Hepatocyte (in vitro differentiated cells): ENCODE measurements around the gene NXPE2. TPM values are rescaled to one million over a fixed set of nuclear protein-coding genes. Genes with fewer than 3 reads are reported as not detected.

Source experiments
- DNase-seq: peaks from one replicate; pipeline ENCODE4 v3.0.0-alpha.2; 2016; ENCODE audit warnings: low spot score
- H2AFZ ChIP-seq: fragments of 200-600 bp; sonication (generic); 2 replicates; pipeline ENCODE4 v1.6.0; 2016; ENCODE audit warnings: antibody characterized with exemption, mild to moderate bottlenecking
- H3K27ac ChIP-seq: fragments of 200-600 bp; sonication (generic); 2 replicates; pipeline ENCODE4 v1.5.1; 2016; ENCODE audit warnings: mild to moderate bottlenecking
- H3K27me3 ChIP-seq: fragments of 200-600 bp; sonication (generic); 2 replicates; pipeline ENCODE4 v1.6.1; 2016
- H3K36me3 ChIP-seq: fragments of 200-600 bp; sonication (generic); replicated peaks from 2 replicates; pipeline ENCODE4 v1.5.1; 2016; ENCODE audit warnings: low read depth; ENCODE audit not compliant: insufficient read depth
- H3K4me1 ChIP-seq: fragments of 200-600 bp; sonication (generic); 2 replicates; pipeline ENCODE4 v1.5.1; 2016; ENCODE audit warnings: mild to moderate bottlenecking, moderate library complexity; ENCODE audit not compliant: insufficient read depth
- H3K4me2 ChIP-seq: fragments of 200-600 bp; sonication (generic); 2 replicates; pipeline ENCODE4 v1.6.0; 2016
- H3K4me3 ChIP-seq: fragments of 200-600 bp; sonication (generic); 2 replicates; pipeline ENCODE4 v1.5.1; 2016; ENCODE audit warnings: mild to moderate bottlenecking
- H3K79me2 ChIP-seq: fragments of 200-600 bp; sonication (generic); 2 replicates; pipeline ENCODE4 v1.6.0; 2017; ENCODE audit warnings: mild to moderate bottlenecking
- H3K9me2 ChIP-seq: fragments of 200-600 bp; sonication (generic); replicated peaks from 2 replicates; pipeline ENCODE4 v1.6.0; 2017; ENCODE audit warnings: mild to moderate bottlenecking; ENCODE audit not compliant: insufficient read depth
- H3K9me3 ChIP-seq: fragments of 200-600 bp; sonication (generic); 2 replicates; pipeline ENCODE4 v1.5.1; 2016; ENCODE audit warnings: low read depth, mild to moderate bottlenecking
- H4K20me1 ChIP-seq: fragments of 200-600 bp; sonication (generic); 2 replicates; pipeline ENCODE4 v1.6.0; 2016; ENCODE audit warnings: mild to moderate bottlenecking; ENCODE audit not compliant: insufficient read depth, poor library complexity, severe bottlenecking
- EZH2 ChIP-seq: fragments of 200-600 bp; sonication (generic); IDR thresholded peaks from 2 replicates; pipeline ENCODE4 v1.6.1; 2016; ENCODE audit warnings: antibody characterized with exemption, mild to moderate bottlenecking, borderline replicate concordance
- EZH2phosphoT487 ChIP-seq: fragments of 200-600 bp; sonication (generic); IDR thresholded peaks from one replicate; pipeline ENCODE4 v1.6.1; 2018; ENCODE audit warnings: antibody characterized with exemption, mild to moderate bottlenecking, low read depth, moderate library complexity; ENCODE audit not compliant: unreplicated experiment, severe bottlenecking
- WGBS: methylation state at CpG from one replicate; pipeline ENCODE4 v1.1.6; 2016; ENCODE audit warnings: low lambda C conversion rate; ENCODE audit errors: missing lambda C conversion rate; 5-methylcytosine and 5-hydroxymethylcytosine counted together
- polyA plus RNA-seq: library from polyadenylated mRNA; unstranded; fragments of >200 nt; fragmentation: Nextera tagmentation; extraction: Ambion mirVana; gene quantifications from 2 replicates; pipeline ENCODE4 v1.2.1, GENCODE V29; 2016
- total RNA-seq: library from RNA; depleted of rRNA; stranded (reverse); fragments of >200 nt; gene quantifications from 2 replicates; pipeline ENCODE4 v1.2.3, GENCODE V29; 2014
- TF ChIP-seq, protein P1 (sequence below): fragments of 200-600 bp; sonication (generic); IDR thresholded peaks from 2 replicates; pipeline ENCODE4 v1.5.1; 2016; ENCODE audit warnings: antibody characterized with exemption, mild to moderate bottlenecking; ENCODE audit not compliant: poor library complexity

The NXPE2 gene
- total and polyA plus RNA-seq, 2 experiments from 2014 or later = 0.07 TPM; not detected in 1

GRCh38 chr11:114651145-114651718 lies 27.1 kb upstream of the NXPE2 start:
- no peaks in the 10 kb centered on the region for H4K20me1 ChIP-seq
- WGBS = 94% methylated on average over 19 of the region's 19 CpGs
- H3K27ac ChIP-seq = no peak overlapping the region
- no peak overlapping the region for H2AFZ ChIP-seq
- DNase-seq = no peak
- no peaks in the 10 kb centered on the region for H3K27me3 ChIP-seq
- H3K4me1 ChIP-seq = no peaks in the 10 kb centered on the region
- H3K4me3 ChIP-seq = no peak overlapping the region
- TF ChIP-seq EZH2 (no peak), EZH2phosphoT487 (no peak)
- TF ChIP-seq, protein P1, sequence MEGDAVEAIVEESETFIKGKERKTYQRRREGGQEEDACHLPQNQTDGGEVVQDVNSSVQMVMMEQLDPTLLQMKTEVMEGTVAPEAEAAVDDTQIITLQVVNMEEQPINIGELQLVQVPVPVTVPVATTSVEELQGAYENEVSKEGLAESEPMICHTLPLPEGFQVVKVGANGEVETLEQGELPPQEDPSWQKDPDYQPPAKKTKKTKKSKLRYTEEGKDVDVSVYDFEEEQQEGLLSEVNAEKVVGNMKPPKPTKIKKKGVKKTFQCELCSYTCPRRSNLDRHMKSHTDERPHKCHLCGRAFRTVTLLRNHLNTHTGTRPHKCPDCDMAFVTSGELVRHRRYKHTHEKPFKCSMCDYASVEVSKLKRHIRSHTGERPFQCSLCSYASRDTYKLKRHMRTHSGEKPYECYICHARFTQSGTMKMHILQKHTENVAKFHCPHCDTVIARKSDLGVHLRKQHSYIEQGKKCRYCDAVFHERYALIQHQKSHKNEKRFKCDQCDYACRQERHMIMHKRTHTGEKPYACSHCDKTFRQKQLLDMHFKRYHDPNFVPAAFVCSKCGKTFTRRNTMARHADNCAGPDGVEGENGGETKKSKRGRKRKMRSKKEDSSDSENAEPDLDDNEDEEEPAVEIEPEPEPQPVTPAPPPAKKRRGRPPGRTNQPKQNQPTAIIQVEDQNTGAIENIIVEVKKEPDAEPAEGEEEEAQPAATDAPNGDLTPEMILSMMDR = no peak
- H3K79me2 ChIP-seq = no peaks in the 10 kb centered on the region
- no peaks in the 10 kb centered on the region for H3K36me3 ChIP-seq
- H3K9me2 ChIP-seq = no peaks in the 10 kb centered on the region
- no peaks in the 10 kb centered on the region for H3K9me3 ChIP-seq
- no peak overlapping the region for H3K4me2 ChIP-seq

DNA sequence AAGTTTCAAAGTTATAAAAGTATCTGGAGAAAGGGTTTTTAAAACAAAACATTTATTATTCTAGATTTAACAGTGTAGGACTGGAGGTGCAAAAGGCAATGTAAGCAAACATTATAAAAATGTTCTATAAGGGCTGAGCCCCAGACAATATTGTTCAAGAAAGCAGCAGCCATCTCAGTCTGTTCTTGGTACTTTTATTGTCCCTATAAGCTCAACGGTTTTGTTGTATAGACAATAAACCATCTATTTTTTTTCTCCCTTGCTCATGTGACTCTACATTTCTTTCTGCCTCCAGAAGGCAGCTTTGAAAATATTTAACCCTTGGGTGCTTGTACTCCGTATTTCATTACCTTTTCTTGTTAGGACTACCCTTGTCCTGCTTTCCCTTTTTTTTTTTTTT lies 25.2 kb upstream of the NXPE2 start:
- Histone ChIP-seq H3K4me2 (no peak overlapping the region), H3K79me2 (no peaks in the 10 kb centered on the region), H2AFZ (no peak overlapping the region), H3K4me3 (no peak overlapping the region), H4K20me1 (no peaks in the 10 kb centered on the region), H3K27ac (no peak overlapping the region), H3K36me3 (no peaks in the 10 kb centered on the region), H3K9me2 (no peaks in the 10 kb centered on the region), H3K4me1 (no peaks in the 10 kb centered on the region), H3K9me3 (no peaks in the 10 kb centered on the region), H3K27me3 (no peaks in the 10 kb centered on the region)
- DNase-seq = no peak
- TF ChIP-seq EZH2 (no peak), EZH2phosphoT487 (no peak)
- TF ChIP-seq, protein P1 = no peak
- WGBS = 63% methylated on average over 2 of the region's 2 CpGs

DNA sequence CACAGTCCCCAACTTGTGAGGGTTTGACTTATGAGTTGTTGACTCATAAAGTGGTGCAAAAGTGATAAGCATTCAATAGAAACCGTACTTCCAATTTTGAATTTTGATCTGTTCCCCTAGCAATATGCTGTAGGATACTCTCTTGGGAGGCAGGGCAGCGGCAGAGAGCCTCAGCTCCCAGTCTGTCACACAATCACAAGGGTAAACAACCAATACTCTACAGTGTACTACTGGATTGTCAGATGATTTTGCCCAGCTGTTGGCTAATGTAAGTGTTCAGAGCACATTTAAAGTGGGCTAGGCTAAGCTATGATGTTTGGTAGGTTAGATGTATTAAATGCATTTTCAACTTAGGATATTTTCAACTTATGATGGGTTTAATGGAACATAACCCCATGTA lies 13.7 kb upstream of the NXPE2 start:
- H3K9me3 ChIP-seq = no peaks in the 10 kb centered on the region
- H3K27me3 ChIP-seq = no peaks in the 10 kb centered on the region
- H3K9me2 ChIP-seq = no peaks in the 10 kb centered on the region
- H4K20me1 ChIP-seq = no peaks in the 10 kb centered on the region
- H3K27ac ChIP-seq = no peak overlapping the region
- no peak overlapping the region for H3K4me2 ChIP-seq
- no peaks in the 10 kb centered on the region for H3K36me3 ChIP-seq
- no peak for DNase-seq
- H3K4me1 ChIP-seq = no peaks in the 10 kb centered on the region
- TF ChIP-seq, protein P1 = no peak
- TF ChIP-seq EZH2phosphoT487 (no peak), EZH2 (no peak)
- H3K4me3 ChIP-seq = no peak overlapping the region
- H2AFZ ChIP-seq = no peak overlapping the region
- no peaks in the 10 kb centered on the region for H3K79me2 ChIP-seq
- 63% methylated on average over 2 of the region's 2 CpGs for WGBS

GRCh38 chr11:114666760-114667159 lies 11.6 kb upstream of the NXPE2 start:
- no peaks in the 10 kb centered on the region for H3K79me2 ChIP-seq
- H3K4me3 ChIP-seq = no peak overlapping the region
- H3K27me3 ChIP-seq = no peaks in the 10 kb centered on the region
- no peak overlapping the region for H2AFZ ChIP-seq
- no peak overlapping the region for H3K4me2 ChIP-seq
- no peaks in the 10 kb centered on the region for H3K4me1 ChIP-seq
- TF ChIP-seq, protein P1 = no peak
- TF ChIP-seq EZH2phosphoT487 = no peak
- no peak for TF ChIP-seq EZH2
- H4K20me1 ChIP-seq = no peaks in the 10 kb centered on the region
- DNase-seq = no peak
- no peaks in the 10 kb centered on the region for H3K36me3 ChIP-seq
- H3K27ac ChIP-seq = no peak overlapping the region
- H3K9me2 ChIP-seq = no peaks in the 10 kb centered on the region
- no peaks in the 10 kb centered on the region for H3K9me3 ChIP-seq
- WGBS = 74% methylated on average over 2 of the region's 2 CpGs
